Measurements from ENCODE around the gene VWA3B.

VWA3B gene

GRCh38 chr2:98086491-98087446 lies at the start of gene VWA3B:
Gene VWA3B, plus strand, starts transcription at chr2:98087167. Its CDS starts 5,926 bp downstream, at chr2:98093093.
- ChIA-PET POLR2A (ENCODE audit: low non-redundant PET) (no interaction called here), CTCF (interaction anchor here (0.5 kb wide), 1 partner anchor 1915 kb away, joined by 3 read pairs; no protein-coding TSS in a partner anchor)
- no peak for TF ChIP-seq CTCF (conservative IDR thresholded peaks at IDR 0.05; ENCODE audit: low read depth)
- no peak within 1 kb of the TSS for H3K27ac ChIP-seq
- DNase-seq (ENCODE audit: low spot score) = peak; percentile 91

- DNase-seq (ENCODE audit: low spot score) = no peak
- TF ChIP-seq CTCF (conservative IDR thresholded peaks at IDR 0.05; ENCODE audit: low read depth) = no peak
- CTCF ChIA-PET = interaction anchor here (0.6 to 1.1 kb wide), 2 partner anchors 11 to 141 kb away, joined by 3 to 5 read pairs; no protein-coding TSS in a partner anchor
Measured at GRCh38 chr2:98037206-98037605, 49.8 kb upstream of the VWA3B start.

GRCh38 chr2:98037666-98038336 lies 49.2 kb upstream of the VWA3B start:
- ChIA-PET POLR2A (ENCODE audit: low non-redundant PET) (no interaction called here), CTCF (no interaction called here)
- DNase-seq (ENCODE audit: low spot score) = no peak
- no peak for TF ChIP-seq CTCF (conservative IDR thresholded peaks at IDR 0.05; ENCODE audit: low read depth)
- H3K27ac ChIP-seq = no peak overlapping the region

More at GRCh38 chr2:98037206-98037605, 49.8 kb upstream of the VWA3B start:
- H3K27ac ChIP-seq = no peak overlapping the region
- POLR2A ChIA-PET (ENCODE audit: low non-redundant PET) = no interaction called here

- POLR2A ChIA-PET (ENCODE audit: low non-redundant PET) = no interaction called here
- CTCF ChIA-PET = interaction anchor here (1.5 kb wide), 1 partner anchor 14 kb away, joined by 3 read pairs; no protein-coding TSS in a partner anchor
- DNase-seq (ENCODE audit: low spot score) = no peak
- TF ChIP-seq CTCF (conservative IDR thresholded peaks at IDR 0.05; ENCODE audit: low read depth) = no peak
- no peak overlapping the region for H3K27ac ChIP-seq
Measured at GRCh38 chr2:98039085-98039756, 47.7 kb upstream of the VWA3B start.

GRCh38 chr2:98040331-98040939 lies 46.5 kb upstream of the VWA3B start:
- no peak overlapping the region for H3K27ac ChIP-seq
- no peak for DNase-seq (ENCODE audit: low spot score)
- no peak for TF ChIP-seq CTCF (conservative IDR thresholded peaks at IDR 0.05; ENCODE audit: low read depth)
- ChIA-PET CTCF (interaction anchor here (1.5 kb wide), 1 partner anchor 15 kb away, joined by 3 read pairs; no protein-coding TSS in a partner anchor), POLR2A (ENCODE audit: low non-redundant PET) (no interaction called here)

Data from RWPE1 (cell line).